ENCODE results near the gene PTPRN2. TPM values are rescaled to one million over a fixed set of nuclear protein-coding genes. Genes with fewer than 3 reads are reported as not detected.

PTPRN2 gene
- total and polyA plus RNA-seq, 2 of the 13 experiments (the other 11 are each of a cell fraction or from before 2014, with no cell fraction given) = 2.5 to 24.2 TPM

- TF ChIP-seq ARID3A (IDR thresholded peaks at IDR 0.05; ENCODE audit: low read depth, low read length) (no peak), TCF12 (IDR thresholded peaks at IDR 0.05) (no peak), TCF12 (CRISPR knock-in tag; IDR thresholded peaks at IDR 0.05) (no peak), HINFP (CRISPR knock-in tag; IDR thresholded peaks at IDR 0.05; ENCODE audit: low read depth) (no peak), XBP1 (CRISPR knock-in tag; IDR thresholded peaks at IDR 0.05) (no peak), CHD2 (IDR thresholded peaks at IDR 0.05; ENCODE audit: low read depth, low read length) (no peak), ZNF619 (CRISPR knock-in tag; IDR thresholded peaks at IDR 0.05) (no peak), BRD4 (CRISPR knock-in tag; IDR thresholded peaks at IDR 0.05) (no peak), ZNF414 (CRISPR knock-in tag; IDR thresholded peaks at IDR 0.05) (no peak), PCBP2 (optimal IDR thresholded peaks at IDR 0.05; ENCODE audit: low read depth, low read length, poor library complexity, severe bottlenecking) (no peak)
Measured at GRCh38 chr7:157888579-157888978, 699.0 kb downstream of the PTPRN2 start (continued).

- CTCF ChIA-PET (ENCODE audit: low intra/inter-chr PET ratio, low total read pairs) = no interaction called here
- Histone ChIP-seq H2AFZ (ENCODE audit: low read length) (no peak overlapping the region), H3K9ac (ENCODE audit: insufficient read depth, low read depth, low read length) (no peak overlapping the region), H3K27me3 (ENCODE audit: control insufficient read depth in 1 of 2, insufficient read depth in 2 of 2, low read length in 2 of 2) (no peaks in the 10 kb centered on the region), H4K20me1 (ENCODE audit: insufficient read depth, low read length) (0 out of 2 replicates have a peak, but pooled peaks cover 5% of the 10 kb centered on the region), H3K4me3 (replicated peaks in 1 of 3; ENCODE audit: insufficient read depth in 1 of 3, low read depth in 2 of 3, low read length in 3 of 3) (no peak overlapping the region), H3K4me1 (ENCODE audit: insufficient read depth, low read length) (peaks cover 15% of the 10 kb centered on the region), H3K9me3 (ENCODE audit: low read length) (peaks cover 16% of the 10 kb centered on the region; the same call in 1 of the 2 replicates), H3K4me2 (ENCODE audit: low read depth, low read length) (no peak overlapping the region), H3K27ac (ENCODE audit: extremely low read length, insufficient read depth, low read length) (no peak overlapping the region), H3K79me2 (ENCODE audit: insufficient read depth, low read length) (no peaks in the 10 kb centered on the region), H3K36me3 (replicated peaks in 1 of 2; ENCODE audit: control insufficient read depth in 1 of 2, insufficient read depth in 2 of 2, low read length in 2 of 2) (no peaks in the 10 kb centered on the region)
- intact Hi-C loops (cut with micrococcal nuclease; ENCODE audit: unreplicated experiment) = no loop called here
- no TSS peak for BruUV-seq (replicated peaks)
- no peak for ATAC-seq
- FAIRE-seq = no peak
- POLR2A ChIA-PET = no interaction called here
- DNase-seq (ENCODE audit: low spot score) = no peak
- in situ Hi-C loops (cut with HindIII; ENCODE audit: extremely low pct_ligation_motif_present, low pct_unique_long_range_greater_than_20kb) = no loop called here
- WGBS (ENCODE audit: low lambda C conversion rate) = 82% methylated on average over 6 of the region's 6 CpGs
- TF ChIP-seq DNMT3B (CRISPR knock-in tag; conservative IDR thresholded peaks at IDR 0.05) (no peak), KDM5B (CRISPR knock-in tag; IDR thresholded peaks at IDR 0.05; ENCODE audit: borderline replicate concordance) (no peak), ZNF572 (CRISPR knock-in tag; IDR thresholded peaks at IDR 0.05) (no peak), ARID4A (CRISPR knock-in tag; IDR thresholded peaks at IDR 0.05; ENCODE audit: borderline replicate concordance) (no peak), ZBTB2 (CRISPR knock-in tag; IDR thresholded peaks at IDR 0.05; ENCODE audit: low read depth) (no peak)
Measured at GRCh38 chr7:157887400-157887799, 700.2 kb downstream of the PTPRN2 start.
